Esophagus muscularis mucosa (tissue), 4 donors: ENCODE results near the gene CTRB1.

ENCODE experiments used
- CTCF ChIP-seq, 3 experiments: fragments of 200-600 bp in 2 of 3; fragments of 450-650 bp in 1 of 3; sonication (generic) in 2 of 3; IDR thresholded peaks; one replicate each; pipeline ENCODE4 v1.5.1; 2017 to 2019; ENCODE audit warnings: antibody characterized with exemption in 3 of 3, mild to moderate bottlenecking in 2 of 3, moderate library complexity in 1 of 3
- EP300 ChIP-seq: sonication (generic); formaldehyde crosslinking; IDR thresholded peaks from one replicate; pipeline ENCODE4 v1.6.1; 2017; ENCODE audit warnings: antibody characterized with exemption
- POLR2A ChIP-seq: fragments of 450-650 bp; IDR thresholded peaks from one replicate; pipeline ENCODE4 v1.6.1; 2017; ENCODE audit warnings: antibody characterized with exemption, moderate library complexity, mild to moderate bottlenecking, low read depth
- POLR2AphosphoS5 ChIP-seq, 2 donors: sonication (generic); formaldehyde crosslinking; IDR thresholded peaks; one replicate each; pipeline ENCODE4 v1.6.1; 2017; ENCODE audit warnings: antibody characterized with exemption in 2 of 2

- TF ChIP-seq CTCF (IDR thresholded peaks at IDR 0.05) (no peak), POLR2A (no peak), POLR2AphosphoS5 (IDR thresholded peaks at IDR 0.05) (peak; percentile 63 to 68), EP300 (no peak)
Measured at GRCh38 chr16:75265911-75266701, 47.3 kb downstream of the CTRB1 start.
